Liver (tissue), 9 donors: ENCODE data around the gene REM1. TPM values are rescaled to one million over a fixed set of nuclear protein-coding genes. Genes with fewer than 3 reads are reported as not detected.

Source experiments
- DNase-seq: peaks from one replicate; pipeline ENCODE4 v3.0.0-alpha.2; 2017; ENCODE audit warnings: low spot score
- H3K27ac ChIP-seq, 2 donors: one replicate each; pipeline ENCODE4 v1.7.0; 2013; ENCODE audit warnings: inconsistent platforms in 2 of 2, low read length in 2 of 2, control low read depth in 1 of 2, low read depth in 1 of 2, mild to moderate bottlenecking in 1 of 2
- H3K27me3 ChIP-seq, 4 donors: one replicate each; pipeline versions ENCODE4 v1.6.1 to v1.7.0; 2013; ENCODE audit warnings: low read length in 3 of 4, inconsistent platforms in 1 of 4, mild to moderate bottlenecking in 1 of 4, moderate library complexity in 1 of 4; ENCODE audit not compliant: control insufficient read depth in 4 of 4, insufficient read depth in 4 of 4
- H3K36me3 ChIP-seq, 4 donors: one replicate each; pipeline versions ENCODE4 v1.6.1 to v1.7.0; 2013; ENCODE audit warnings: low read length in 3 of 4, mild to moderate bottlenecking in 3 of 4, low read depth in 1 of 4, moderate library complexity in 1 of 4; ENCODE audit not compliant: control insufficient read depth in 4 of 4, insufficient read depth in 3 of 4
- H3K4me1 ChIP-seq, 4 donors: one replicate each; pipeline versions ENCODE4 v1.6.1 to v1.7.0; 2013; ENCODE audit warnings: low read length in 3 of 4, mild to moderate bottlenecking in 3 of 4, moderate library complexity in 1 of 4; ENCODE audit not compliant: control insufficient read depth in 4 of 4, insufficient read depth in 4 of 4
- H3K4me3 ChIP-seq, 3 donors: one replicate each; pipeline versions ENCODE4 v1.6.1 to v1.7.0; 2013; ENCODE audit warnings: low read length in 3 of 3, control low read depth in 1 of 3, low read depth in 1 of 3, mild to moderate bottlenecking in 1 of 3
- H3K9ac ChIP-seq, 2 donors: one replicate each; pipeline ENCODE4 v1.7.0; 2013; ENCODE audit warnings: low read length in 2 of 2, mild to moderate bottlenecking in 2 of 2, moderate library complexity in 2 of 2, control low read depth in 1 of 2, low read depth in 1 of 2
- H3K9me3 ChIP-seq, 4 donors: one replicate each; pipeline versions ENCODE4 v1.6.1 to v1.7.0; 2013; ENCODE audit warnings: low read length in 3 of 4; ENCODE audit not compliant: control insufficient read depth in 4 of 4
- FOXA1 ChIP-seq: IDR thresholded peaks from 2 replicates; pipeline ENCODE4 v1.6.1; 2016; ENCODE audit warnings: antibody characterized with exemption
- FOXA2 ChIP-seq: IDR thresholded peaks from 2 replicates; pipeline ENCODE4 v1.6.1; 2016; ENCODE audit warnings: antibody characterized with exemption
- GABPA ChIP-seq, 2 donors: IDR thresholded peaks in 1 of 2; conservative IDR thresholded peaks in 1 of 2; 2 replicates each; pipeline ENCODE4 v1.6.1; 2016; ENCODE audit warnings: antibody characterized with exemption in 2 of 2, mild to moderate bottlenecking in 1 of 2, moderate library complexity in 1 of 2
- HNF4A ChIP-seq, 2 donors: conservative IDR thresholded peaks; 2 replicates each; pipeline ENCODE4 v1.6.1; 2016; ENCODE audit warnings: antibody characterized with exemption in 2 of 2, mild to moderate bottlenecking in 2 of 2
- HNF4G ChIP-seq: IDR thresholded peaks from 2 replicates; pipeline ENCODE4 v1.6.1; 2016; ENCODE audit warnings: antibody characterized with exemption
- JUND ChIP-seq, 2 donors: IDR thresholded peaks; 2 replicates each; pipeline ENCODE4 v1.6.1; 2016; ENCODE audit warnings: antibody characterized with exemption in 2 of 2
- NR2F2 ChIP-seq: IDR thresholded peaks from 2 replicates; pipeline ENCODE4 v1.6.1; 2016; ENCODE audit warnings: antibody characterized with exemption
- RAD21 ChIP-seq, 2 donors: IDR thresholded peaks; 2 replicates each; pipeline ENCODE4 v1.6.1; 2016; ENCODE audit warnings: antibody characterized with exemption in 2 of 2, mild to moderate bottlenecking in 2 of 2
- RXRA ChIP-seq, 2 donors: IDR thresholded peaks; 2 replicates each; pipeline ENCODE4 v1.6.1; 2017 to 2018; ENCODE audit warnings: antibody characterized with exemption in 2 of 2, mild to moderate bottlenecking in 1 of 2
- SP1 ChIP-seq: IDR thresholded peaks from 2 replicates; pipeline ENCODE4 v1.6.1; 2018; ENCODE audit warnings: antibody characterized with exemption, mild to moderate bottlenecking
- WGBS: extraction: QIAGEN DNeasy Blood & Tissue Kit; methylation state at CpG from one replicate; pipeline ENCODE4 v1.1.7; 2013; 5-methylcytosine and 5-hydroxymethylcytosine counted together
- polyA plus RNA-seq, 2 donors: library from polyadenylated mRNA; stranded (reverse) in 1 of 2; unstranded in 1 of 2; fragments of 200-250 nt in 1 of 2; fragments of >200 nt in 1 of 2; fragmentation: Nextera tagmentation in 1 of 2; extraction: Ambion mirVana in 1 of 2; gene quantifications; one replicate each; pipeline versions ENCODE4 v1.2.1 to v1.2.3, GENCODE V29; 2013 to 2015
- total RNA-seq, 2 donors: library from RNA; depleted of rRNA; stranded (reverse); fragments of >200 nt; gene quantifications; one replicate each; pipeline ENCODE4 v1.2.3, GENCODE V29; 2014
- TF ChIP-seq, protein P1 (sequence below): IDR thresholded peaks from 2 replicates; pipeline ENCODE4 v1.6.1; 2016; ENCODE audit warnings: antibody characterized with exemption, mild to moderate bottlenecking
- TF ChIP-seq, protein P2 (sequence below): IDR thresholded peaks from 2 replicates; pipeline ENCODE4 v1.6.1; 2016; ENCODE audit warnings: antibody characterized with exemption
- TF ChIP-seq, protein P3 (sequence below): fragments of 150-350 bp; IDR thresholded peaks from 2 replicates; pipeline ENCODE4 v1.5.1; 2017; ENCODE audit warnings: improper control_type of control experiment, low read depth, low read length; ENCODE audit not compliant: missing input control
- TF ChIP-seq, protein P4 (sequence below): IDR thresholded peaks from 2 replicates; pipeline ENCODE4 v1.6.1; 2016; ENCODE audit warnings: antibody characterized with exemption
- donor health status: healthy.
- donor health status: healthy.
- donor health status: healthy.
- donor health status: healthy.
- donor health status: healthy.

REM1 gene
- total and polyA plus RNA-seq, 4 donors, result 0.17 to 0.46 (median 0.21) TPM

DNA sequence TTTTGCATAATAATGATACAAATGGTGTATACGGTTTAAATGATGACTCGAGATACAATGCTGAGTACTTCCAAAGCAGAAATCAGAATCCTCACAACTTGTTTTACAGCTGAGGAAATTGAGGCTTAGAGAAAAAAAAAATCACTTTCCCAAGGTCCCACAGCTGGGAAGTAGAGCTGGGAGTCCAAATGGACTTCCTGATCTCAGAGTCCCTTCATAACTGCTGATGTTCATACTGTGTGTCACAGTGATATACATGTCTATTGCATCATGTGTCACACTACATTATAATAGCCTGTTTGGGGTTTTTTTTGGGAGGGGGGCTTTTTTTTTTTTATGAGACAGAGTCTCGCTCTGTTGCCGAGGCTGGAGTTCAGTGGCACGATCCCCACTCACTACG, 47.6 kb downstream of the REM1 start (continued):
- TF ChIP-seq, protein P1, sequence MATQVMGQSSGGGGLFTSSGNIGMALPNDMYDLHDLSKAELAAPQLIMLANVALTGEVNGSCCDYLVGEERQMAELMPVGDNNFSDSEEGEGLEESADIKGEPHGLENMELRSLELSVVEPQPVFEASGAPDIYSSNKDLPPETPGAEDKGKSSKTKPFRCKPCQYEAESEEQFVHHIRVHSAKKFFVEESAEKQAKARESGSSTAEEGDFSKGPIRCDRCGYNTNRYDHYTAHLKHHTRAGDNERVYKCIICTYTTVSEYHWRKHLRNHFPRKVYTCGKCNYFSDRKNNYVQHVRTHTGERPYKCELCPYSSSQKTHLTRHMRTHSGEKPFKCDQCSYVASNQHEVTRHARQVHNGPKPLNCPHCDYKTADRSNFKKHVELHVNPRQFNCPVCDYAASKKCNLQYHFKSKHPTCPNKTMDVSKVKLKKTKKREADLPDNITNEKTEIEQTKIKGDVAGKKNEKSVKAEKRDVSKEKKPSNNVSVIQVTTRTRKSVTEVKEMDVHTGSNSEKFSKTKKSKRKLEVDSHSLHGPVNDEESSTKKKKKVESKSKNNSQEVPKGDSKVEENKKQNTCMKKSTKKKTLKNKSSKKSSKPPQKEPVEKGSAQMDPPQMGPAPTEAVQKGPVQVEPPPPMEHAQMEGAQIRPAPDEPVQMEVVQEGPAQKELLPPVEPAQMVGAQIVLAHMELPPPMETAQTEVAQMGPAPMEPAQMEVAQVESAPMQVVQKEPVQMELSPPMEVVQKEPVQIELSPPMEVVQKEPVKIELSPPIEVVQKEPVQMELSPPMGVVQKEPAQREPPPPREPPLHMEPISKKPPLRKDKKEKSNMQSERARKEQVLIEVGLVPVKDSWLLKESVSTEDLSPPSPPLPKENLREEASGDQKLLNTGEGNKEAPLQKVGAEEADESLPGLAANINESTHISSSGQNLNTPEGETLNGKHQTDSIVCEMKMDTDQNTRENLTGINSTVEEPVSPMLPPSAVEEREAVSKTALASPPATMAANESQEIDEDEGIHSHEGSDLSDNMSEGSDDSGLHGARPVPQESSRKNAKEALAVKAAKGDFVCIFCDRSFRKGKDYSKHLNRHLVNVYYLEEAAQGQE, result no peak
- TF ChIP-seq SP1 (no peak), HNF4A (conservative IDR thresholded peaks at IDR 0.05) (no peak), HNF4G (no peak)
- TF ChIP-seq, protein P2, sequence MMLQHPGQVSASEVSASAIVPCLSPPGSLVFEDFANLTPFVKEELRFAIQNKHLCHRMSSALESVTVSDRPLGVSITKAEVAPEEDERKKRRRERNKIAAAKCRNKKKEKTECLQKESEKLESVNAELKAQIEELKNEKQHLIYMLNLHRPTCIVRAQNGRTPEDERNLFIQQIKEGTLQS, result no peak
- TF ChIP-seq, protein P3, sequence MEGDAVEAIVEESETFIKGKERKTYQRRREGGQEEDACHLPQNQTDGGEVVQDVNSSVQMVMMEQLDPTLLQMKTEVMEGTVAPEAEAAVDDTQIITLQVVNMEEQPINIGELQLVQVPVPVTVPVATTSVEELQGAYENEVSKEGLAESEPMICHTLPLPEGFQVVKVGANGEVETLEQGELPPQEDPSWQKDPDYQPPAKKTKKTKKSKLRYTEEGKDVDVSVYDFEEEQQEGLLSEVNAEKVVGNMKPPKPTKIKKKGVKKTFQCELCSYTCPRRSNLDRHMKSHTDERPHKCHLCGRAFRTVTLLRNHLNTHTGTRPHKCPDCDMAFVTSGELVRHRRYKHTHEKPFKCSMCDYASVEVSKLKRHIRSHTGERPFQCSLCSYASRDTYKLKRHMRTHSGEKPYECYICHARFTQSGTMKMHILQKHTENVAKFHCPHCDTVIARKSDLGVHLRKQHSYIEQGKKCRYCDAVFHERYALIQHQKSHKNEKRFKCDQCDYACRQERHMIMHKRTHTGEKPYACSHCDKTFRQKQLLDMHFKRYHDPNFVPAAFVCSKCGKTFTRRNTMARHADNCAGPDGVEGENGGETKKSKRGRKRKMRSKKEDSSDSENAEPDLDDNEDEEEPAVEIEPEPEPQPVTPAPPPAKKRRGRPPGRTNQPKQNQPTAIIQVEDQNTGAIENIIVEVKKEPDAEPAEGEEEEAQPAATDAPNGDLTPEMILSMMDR, result no peak

DNA sequence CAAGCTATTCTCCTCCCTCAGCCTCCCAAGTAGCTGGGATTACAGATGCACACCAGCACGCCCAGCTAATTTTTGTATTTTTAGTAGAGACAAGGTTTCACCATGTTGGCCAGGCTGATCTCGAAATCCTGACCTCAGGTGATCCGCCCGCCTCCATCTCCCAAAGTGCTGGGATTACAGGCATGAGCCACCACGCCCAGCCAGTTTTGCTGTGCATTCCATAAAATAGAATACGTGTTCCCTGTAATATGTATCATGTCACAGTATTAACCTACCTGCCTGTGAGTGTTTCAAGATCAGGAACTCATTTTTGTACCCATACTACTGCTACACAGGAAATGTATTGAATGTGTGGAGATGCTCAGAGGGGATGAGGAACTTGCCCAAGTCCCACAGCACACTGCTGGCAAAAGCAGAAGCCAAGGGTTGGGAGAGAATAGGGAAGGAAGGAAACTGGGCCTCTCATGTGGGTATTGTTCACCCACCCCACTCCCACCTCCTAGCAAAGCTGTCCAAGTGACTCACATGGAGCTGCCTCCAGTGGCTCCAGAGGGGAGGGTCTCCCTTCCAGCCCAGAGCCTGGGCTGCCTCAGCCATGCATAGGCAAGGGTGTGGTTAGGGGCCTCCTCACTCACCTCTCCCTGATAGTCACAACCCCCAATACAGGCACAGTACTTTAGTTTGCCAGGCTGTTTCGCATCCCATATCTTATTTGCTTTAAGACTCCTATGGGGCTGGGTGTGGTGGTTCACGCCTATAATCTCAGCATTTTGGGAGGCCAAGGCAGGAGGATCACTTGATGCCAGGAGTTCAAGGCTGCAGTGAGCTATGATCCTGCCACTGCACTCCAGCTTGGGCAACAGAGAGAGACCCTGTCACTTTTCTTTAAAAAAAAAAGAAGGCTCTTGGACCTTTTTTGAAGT, 48.5 kb downstream of the REM1 start:
- Histone ChIP-seq H3K36me3 (peaks cover 7 to 34% (median 20%) of the 10 kb centered on the region in 4 donors), H3K27ac (no peak overlapping the region), H3K27me3 (no peaks in the 10 kb centered on the region), H3K4me3 (no peak overlapping the region), H3K9me3 (no peaks in the 10 kb centered on the region), H3K9ac (no peak overlapping the region), H3K4me1 (peaks cover 0 to 4% (median 0%) of the 10 kb centered on the region in 4 donors)
- TF ChIP-seq, protein P4, sequence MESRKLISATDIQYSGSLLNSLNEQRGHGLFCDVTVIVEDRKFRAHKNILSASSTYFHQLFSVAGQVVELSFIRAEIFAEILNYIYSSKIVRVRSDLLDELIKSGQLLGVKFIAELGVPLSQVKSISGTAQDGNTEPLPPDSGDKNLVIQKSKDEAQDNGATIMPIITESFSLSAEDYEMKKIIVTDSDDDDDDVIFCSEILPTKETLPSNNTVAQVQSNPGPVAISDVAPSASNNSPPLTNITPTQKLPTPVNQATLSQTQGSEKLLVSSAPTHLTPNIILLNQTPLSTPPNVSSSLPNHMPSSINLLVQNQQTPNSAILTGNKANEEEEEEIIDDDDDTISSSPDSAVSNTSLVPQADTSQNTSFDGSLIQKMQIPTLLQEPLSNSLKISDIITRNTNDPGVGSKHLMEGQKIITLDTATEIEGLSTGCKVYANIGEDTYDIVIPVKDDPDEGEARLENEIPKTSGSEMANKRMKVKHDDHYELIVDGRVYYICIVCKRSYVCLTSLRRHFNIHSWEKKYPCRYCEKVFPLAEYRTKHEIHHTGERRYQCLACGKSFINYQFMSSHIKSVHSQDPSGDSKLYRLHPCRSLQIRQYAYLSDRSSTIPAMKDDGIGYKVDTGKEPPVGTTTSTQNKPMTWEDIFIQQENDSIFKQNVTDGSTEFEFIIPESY, result no peak
- TF ChIP-seq SP1, result no peak
- TF ChIP-seq, protein P3, result no peak
- TF ChIP-seq HNF4A (conservative IDR thresholded peaks at IDR 0.05), result no peak
- TF ChIP-seq, protein P2, result no peak
- no peak for TF ChIP-seq NR2F2
- no peak for TF ChIP-seq HNF4G
- no peak for TF ChIP-seq RAD21 (IDR thresholded peaks at IDR 0.05)
- TF ChIP-seq FOXA2, result no peak
- TF ChIP-seq JUND (IDR thresholded peaks at IDR 0.05), result no peak
- no peak for TF ChIP-seq RXRA (IDR thresholded peaks at IDR 0.05)
- TF ChIP-seq GABPA (IDR thresholded peaks at IDR 0.05 in 1 of 2, conservative IDR thresholded peaks at IDR 0.05 in 1 of 2), result no peak
- no peak for TF ChIP-seq FOXA1
- TF ChIP-seq, protein P1, result no peak
- WGBS, result 88% methylated on average over 8 of the region's 8 CpGs
- DNase-seq, result no peak
